ENCODE data around the gene ZBTB7C. TPM values are rescaled to one million over a fixed set of nuclear protein-coding genes. Genes with fewer than 3 reads are reported as not detected.
A peak's percentile ranks its signal among the peaks of the same experiment; 100 is the strongest.

Gene ZBTB7C
- total RNA-seq, 1 donor, result not detected

- TF ChIP-seq CTCF (IDR thresholded peaks at IDR 0.05; ENCODE audit: insufficient read depth, low read depth, low read length), result no peak
- no peak for DNase-seq (ENCODE audit: low read depth)
- H3K4me3 ChIP-seq (ENCODE audit: low read depth, low read length), result no peak overlapping the region
These were observed 8.8 kb upstream of the ZBTB7C start for GRCh38 chr18:48417985-48418384.

- no peak for DNase-seq (ENCODE audit: low read depth)
- no peak for TF ChIP-seq CTCF (IDR thresholded peaks at IDR 0.05; ENCODE audit: insufficient read depth, low read depth, low read length)
- H3K4me3 ChIP-seq (ENCODE audit: low read depth, low read length), result no peak overlapping the region
These were observed 4.2 kb upstream of the ZBTB7C start for GRCh38 chr18:48413342-48413741.

GRCh38 chr18:48412339-48412929, 3.3 kb upstream of the ZBTB7C start:
- peak; percentile 82 for TF ChIP-seq CTCF (IDR thresholded peaks at IDR 0.05; ENCODE audit: insufficient read depth, low read depth, low read length)
- DNase-seq (ENCODE audit: low read depth), result peak; percentile 26
- no peak overlapping the region for H3K4me3 ChIP-seq (ENCODE audit: low read depth, low read length)

- DNase-seq (ENCODE audit: low read depth), result peak; percentile 83
- no peak for TF ChIP-seq CTCF (IDR thresholded peaks at IDR 0.05; ENCODE audit: insufficient read depth, low read depth, low read length)
- H3K4me3 ChIP-seq (ENCODE audit: low read depth, low read length), result peak overlapping the region; percentile 76
These were observed 1.1 kb upstream of the ZBTB7C start for GRCh38 chr18:48410095-48410920.

GRCh38 chr18:48409591-48410094, 460 bp upstream of the ZBTB7C start:
- no peak for TF ChIP-seq CTCF (IDR thresholded peaks at IDR 0.05; ENCODE audit: insufficient read depth, low read depth, low read length)
- H3K4me3 ChIP-seq (ENCODE audit: low read depth, low read length), result peak overlapping the region; percentile 76
- no peak for DNase-seq (ENCODE audit: low read depth)

GRCh38 chr18:48408111-48408726, 964 bp downstream of the ZBTB7C start:
- H3K4me3 ChIP-seq (ENCODE audit: low read depth, low read length), result no peak overlapping the region
- no peak for DNase-seq (ENCODE audit: low read depth)
- no peak for TF ChIP-seq CTCF (IDR thresholded peaks at IDR 0.05; ENCODE audit: insufficient read depth, low read depth, low read length)
